ENCODE results near the gene CTU2. TPM values are rescaled to one million over a fixed set of nuclear protein-coding genes. Genes with fewer than 3 reads are reported as not detected.

The CTU2 gene
- total RNA-seq, 1 donor from 2014 or later = 18.3 TPM

- Histone ChIP-seq H4K20me1 (ENCODE audit: insufficient read depth, low read length) (peaks cover 78% of the 10 kb centered on the region), H3K4me2 (ENCODE audit: low read length) (no peak overlapping the region), H3K4me3 (ENCODE audit: insufficient read depth, low read depth, low read length) (no peak overlapping the region), H3K4me1 (ENCODE audit: insufficient read depth, low read length) (no peaks in the 10 kb centered on the region), H3K9me3 (ENCODE audit: insufficient read depth, low read depth, low read length) (no peaks in the 10 kb centered on the region), H2AFZ (ENCODE audit: low read depth, low read length) (no peak overlapping the region), H3K27me3 (ENCODE audit: insufficient read depth, low read length) (no peaks in the 10 kb centered on the region), H3K79me2 (ENCODE audit: insufficient read depth, low read length) (peaks cover 18% of the 10 kb centered on the region), H3K9ac (ENCODE audit: low read length) (no peak overlapping the region), H3K27ac (ENCODE audit: low read depth, low read length) (no peak overlapping the region), H3K36me3 (ENCODE audit: insufficient read depth, low read length) (peaks cover 2% of the 10 kb centered on the region)
- Mint-ChIP-seq H3K27ac (ENCODE audit: unreplicated experiment) (no peak overlapping the region), H3K9me3 (ENCODE audit: unreplicated experiment) (no peaks in the 10 kb centered on the region), H3K4me3 (ENCODE audit: unreplicated experiment) (no peak overlapping the region), H3K4me1 (ENCODE audit: low read depth, unreplicated experiment) (no peaks in the 10 kb centered on the region), H3K36me3 (ENCODE audit: low read depth, unreplicated experiment) (no peaks in the 10 kb centered on the region), H3K27me3 (ENCODE audit: low read depth, unreplicated experiment) (no peaks in the 10 kb centered on the region)
- FAIRE-seq (no peak), DNase-seq (ENCODE audit: low read depth) (no peak)
- TF ChIP-seq CTCF (IDR thresholded peaks at IDR 0.05; ENCODE audit: insufficient read depth, low read depth, low read length) (no peak), EZH2 (IDR thresholded peaks at IDR 0.05; ENCODE audit: insufficient read depth, low read length) (no peak)
These were observed 32.1 kb downstream of the CTU2 start for GRCh38 chr16:88738151-88739084.

GRCh38 chr16:88739139-88739976, 33.1 kb downstream of the CTU2 start:
- Histone ChIP-seq H3K27ac (ENCODE audit: low read depth, low read length) (no peak overlapping the region), H4K20me1 (ENCODE audit: insufficient read depth, low read length) (peaks cover 82% of the 10 kb centered on the region), H3K27me3 (ENCODE audit: insufficient read depth, low read length) (no peaks in the 10 kb centered on the region), H3K79me2 (ENCODE audit: insufficient read depth, low read length) (peaks cover 28% of the 10 kb centered on the region), H3K9ac (ENCODE audit: low read length) (no peak overlapping the region), H3K4me3 (ENCODE audit: insufficient read depth, low read depth, low read length) (no peak overlapping the region), H3K9me3 (ENCODE audit: insufficient read depth, low read depth, low read length) (no peaks in the 10 kb centered on the region), H3K4me1 (ENCODE audit: insufficient read depth, low read length) (no peaks in the 10 kb centered on the region), H3K4me2 (ENCODE audit: low read length) (no peak overlapping the region), H2AFZ (ENCODE audit: low read depth, low read length) (no peak overlapping the region), H3K36me3 (ENCODE audit: insufficient read depth, low read length) (peaks cover 2% of the 10 kb centered on the region)
- Mint-ChIP-seq H3K4me1 (ENCODE audit: low read depth, unreplicated experiment) (no peaks in the 10 kb centered on the region), H3K27ac (ENCODE audit: unreplicated experiment) (no peak overlapping the region), H3K36me3 (ENCODE audit: low read depth, unreplicated experiment) (no peaks in the 10 kb centered on the region), H3K27me3 (ENCODE audit: low read depth, unreplicated experiment) (no peaks in the 10 kb centered on the region), H3K4me3 (ENCODE audit: unreplicated experiment) (no peak overlapping the region), H3K9me3 (ENCODE audit: unreplicated experiment) (no peaks in the 10 kb centered on the region)
- TF ChIP-seq CTCF (IDR thresholded peaks at IDR 0.05; ENCODE audit: insufficient read depth, low read depth, low read length) (no peak), EZH2 (IDR thresholded peaks at IDR 0.05; ENCODE audit: insufficient read depth, low read length) (no peak)
- no peak for FAIRE-seq
- no peak for DNase-seq (ENCODE audit: low read depth)

Data from astrocyte (in vitro differentiated cells and primary cell).